Muscle layer of duodenum (tissue), 2 donors: Measurements from ENCODE around the gene ACSM2B.
"Not testable (repeated sequence)": the region's sequence is repeated elsewhere in the genome, so short reads cannot be mapped to it uniquely, and the experiment has no call there.

Experiments
- H3K27ac ChIP-seq: one replicate; pipeline ENCODE4 v1.7.0; 2013; ENCODE audit warnings: mild to moderate bottlenecking, low read length
- H3K27me3 ChIP-seq: one replicate; pipeline ENCODE4 v1.7.0; 2013; ENCODE audit warnings: low read depth, mild to moderate bottlenecking, control low read depth, low read length
- H3K36me3 ChIP-seq, 2 donors: one replicate each; pipeline ENCODE4 v1.7.0; 2013; ENCODE audit warnings: low read length in 2 of 2, control low read depth in 1 of 2, mild to moderate bottlenecking in 1 of 2; ENCODE audit not compliant: insufficient read depth in 2 of 2, control insufficient read depth in 1 of 2
- H3K4me1 ChIP-seq, 2 donors: one replicate each; pipeline ENCODE4 v1.7.0; 2013; ENCODE audit warnings: low read length in 2 of 2, mild to moderate bottlenecking in 2 of 2, control low read depth in 1 of 2, moderate library complexity in 1 of 2; ENCODE audit not compliant: insufficient read depth in 2 of 2, control insufficient read depth in 1 of 2
- H3K4me3 ChIP-seq, 2 donors: one replicate each; pipeline ENCODE4 v1.7.0; 2013; ENCODE audit warnings: low read length in 2 of 2, low read depth in 1 of 2, mild to moderate bottlenecking in 1 of 2
- H3K9me3 ChIP-seq, 2 donors: one replicate each; pipeline ENCODE4 v1.7.0; 2013; ENCODE audit warnings: low read length in 2 of 2, control low read depth in 1 of 2, mild to moderate bottlenecking in 1 of 2; ENCODE audit not compliant: control insufficient read depth in 1 of 2
- donor health status: healthy.

Gene ACSM2B

GRCh38 chr16:20612551-20613480 lies 36.6 kb upstream of the ACSM2B start:
- Histone ChIP-seq H3K27me3 (no peaks in the 10 kb centered on the region), H3K36me3 (no peaks in the 10 kb centered on the region), H3K9me3 (no peaks in the 10 kb centered on the region), H3K27ac (no peak overlapping the region), H3K4me3 (no peak overlapping the region), H3K4me1 (peaks cover 5 to 24% of the 10 kb centered on the region in 2 donors)

GRCh38 chr16:20611975-20612481 lies 35.9 kb upstream of the ACSM2B start:
- H3K36me3 ChIP-seq: no peaks in the 10 kb centered on the region
- no peaks in the 10 kb centered on the region for H3K9me3 ChIP-seq
- H3K27me3 ChIP-seq: no peaks in the 10 kb centered on the region
- no peak overlapping the region for H3K4me3 ChIP-seq
- peaks cover 5 to 24% of the 10 kb centered on the region in 2 donors for H3K4me1 ChIP-seq
- no peak overlapping the region for H3K27ac ChIP-seq

- Histone ChIP-seq H3K27ac (no peak overlapping the region), H3K4me3 (no peak overlapping the region), H3K36me3 (no peaks in the 10 kb centered on the region), H3K9me3 (no peaks in the 10 kb centered on the region), H3K4me1 (peaks cover 5 to 24% of the 10 kb centered on the region in 2 donors), H3K27me3 (no peaks in the 10 kb centered on the region)
Measured at GRCh38 chr16:20611350-20611902, 35.3 kb upstream of the ACSM2B start.

- H3K4me1 ChIP-seq: peaks cover 5 to 24% of the 10 kb centered on the region in 2 donors
- no peaks in the 10 kb centered on the region for H3K36me3 ChIP-seq
- no peak overlapping the region for H3K27ac ChIP-seq
- no peaks in the 10 kb centered on the region for H3K27me3 ChIP-seq
- no peaks in the 10 kb centered on the region for H3K9me3 ChIP-seq
- no peak overlapping the region for H3K4me3 ChIP-seq
Measured at GRCh38 chr16:20610892-20611349, 34.8 kb upstream of the ACSM2B start.

- Histone ChIP-seq H3K27ac (no peak overlapping the region), H3K4me3 (no peak overlapping the region), H3K27me3 (no peaks in the 10 kb centered on the region), H3K4me1 (peaks cover 5 to 24% of the 10 kb centered on the region in 2 donors), H3K36me3 (no peaks in the 10 kb centered on the region), H3K9me3 (no peaks in the 10 kb centered on the region)
Measured at GRCh38 chr16:20610211-20610891, 34.2 kb upstream of the ACSM2B start.

- H3K27ac ChIP-seq, H3K4me1 ChIP-seq, H3K4me3 ChIP-seq, H3K9me3 ChIP-seq, H3K27me3 ChIP-seq, H3K36me3 ChIP-seq: not testable (repeated sequence)
Measured at GRCh38 chr16:20602205-20602604, 26.0 kb upstream of the ACSM2B start.

- H3K4me3 ChIP-seq, H3K27me3 ChIP-seq, H3K36me3 ChIP-seq, H3K4me1 ChIP-seq, H3K9me3 ChIP-seq, H3K27ac ChIP-seq: not testable (repeated sequence)
Measured at GRCh38 chr16:20599475-20599874, 23.3 kb upstream of the ACSM2B start.

GRCh38 chr16:20598832-20599469 lies 22.8 kb upstream of the ACSM2B start:
- H3K27me3 ChIP-seq: no peaks in the 10 kb centered on the region
- H3K4me1 ChIP-seq: no peaks in the 10 kb centered on the region
- H3K27ac ChIP-seq: no peak overlapping the region
- H3K36me3 ChIP-seq: no peaks in the 10 kb centered on the region
- no peaks in the 10 kb centered on the region for H3K9me3 ChIP-seq
- no peak overlapping the region for H3K4me3 ChIP-seq

GRCh38 chr16:20595694-20596093 lies 19.5 kb upstream of the ACSM2B start:
- H3K27me3 ChIP-seq, H3K9me3 ChIP-seq, H3K4me3 ChIP-seq, H3K36me3 ChIP-seq, H3K4me1 ChIP-seq, H3K27ac ChIP-seq: not testable (repeated sequence)

GRCh38 chr16:20595068-20595467 lies 18.9 kb upstream of the ACSM2B start:
- not testable (repeated sequence) for H3K4me1 ChIP-seq, H3K27ac ChIP-seq, H3K36me3 ChIP-seq, H3K9me3 ChIP-seq, H3K27me3 ChIP-seq, H3K4me3 ChIP-seq

- H3K9me3 ChIP-seq, H3K27ac ChIP-seq, H3K27me3 ChIP-seq, H3K4me1 ChIP-seq, H3K4me3 ChIP-seq, H3K36me3 ChIP-seq: not testable (repeated sequence)
Measured at GRCh38 chr16:20592780-20593179, 16.6 kb upstream of the ACSM2B start.
